UCSD-AML1 (cell line): ENCODE measurements around the gene GLUD1.
"Not testable (repeated sequence)": the region's sequence is repeated elsewhere in the genome, so short reads cannot be mapped to it uniquely, and the experiment has no call there.

Experiments used
- DNase-seq: peaks from one replicate; lab custom pipeline; 2025; ENCODE audit not compliant: unreplicated experiment; lab: John Stamatoyannopoulos, UW

Gene GLUD1

DNA sequence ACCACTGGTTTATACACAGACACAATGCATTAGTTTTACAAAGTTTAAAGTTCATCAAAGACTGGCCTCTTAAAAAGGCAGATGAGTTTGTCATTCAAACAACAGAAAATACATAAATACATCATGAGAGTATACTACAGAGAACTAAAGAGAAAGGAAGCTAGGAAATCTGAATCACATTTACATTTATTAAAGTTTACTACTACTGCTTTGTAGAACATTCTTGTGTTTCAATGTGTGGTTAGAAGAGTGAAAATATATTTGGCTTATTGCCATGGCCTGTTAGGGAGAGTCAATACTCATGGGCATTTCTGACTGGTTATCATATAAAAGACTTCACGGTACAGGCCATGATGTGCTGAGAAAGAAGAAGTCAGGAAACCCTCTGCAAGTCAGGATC is 87.5 kb downstream of the GLUD1 start:
- DNase-seq, result not testable (repeated sequence)

DNA sequence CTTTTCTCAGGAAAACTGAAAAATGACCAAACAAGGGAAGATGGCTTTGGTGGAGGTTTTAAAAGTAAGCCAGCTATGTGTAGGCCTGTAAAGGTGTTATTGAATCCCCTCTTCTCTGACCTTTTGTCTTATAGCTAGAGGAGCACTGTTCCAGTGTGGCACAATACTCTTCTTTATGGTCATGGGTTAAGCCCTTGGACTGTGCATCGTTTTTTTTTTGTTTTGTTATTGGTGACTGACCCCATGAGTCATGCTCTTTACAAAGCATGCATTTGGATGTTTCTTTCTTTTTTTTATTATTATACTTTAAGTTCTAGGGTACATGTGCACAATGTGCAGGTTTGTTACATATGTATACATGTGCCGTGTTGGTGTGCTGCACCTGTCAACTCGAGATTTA is 94.2 kb downstream of the GLUD1 start:
- DNase-seq, result no peak
